Kasumi-1 (cell line): ENCODE data around the gene RCAN1.
"Not testable (repeated sequence)": the region's sequence is repeated elsewhere in the genome, so short reads cannot be mapped to it uniquely, and the experiment has no call there.

Source experiments
- DNase-seq, 2 experiments: peaks; one replicate each; lab custom pipeline; 2025; lab: John Stamatoyannopoulos, UW

RCAN1 gene

GRCh38 chr21:34569381-34569979 is 45.4 kb downstream of the RCAN1 start:
- DNase-seq = no peak

- not testable (repeated sequence) for DNase-seq
Observed at GRCh38 chr21:34568801-34569200, 46.1 kb downstream of the RCAN1 start.

GRCh38 chr21:34567604-34568155 is 47.2 kb downstream of the RCAN1 start:
- DNase-seq = no peak

GRCh38 chr21:34565238-34565637 is 49.7 kb downstream of the RCAN1 start:
- no peak for DNase-seq

- not testable (repeated sequence) for DNase-seq
Observed at GRCh38 chr21:34563370-34563769, 51.5 kb downstream of the RCAN1 start.

- DNase-seq = no peak
Observed at GRCh38 chr21:34561806-34562205, 53.1 kb downstream of the RCAN1 start.

GRCh38 chr21:34560609-34561008 is 54.3 kb downstream of the RCAN1 start:
- DNase-seq = no peak

GRCh38 chr21:34560021-34560420 is 54.9 kb downstream of the RCAN1 start:
- no peak for DNase-seq

GRCh38 chr21:34559089-34559631 is 55.8 kb downstream of the RCAN1 start:
- DNase-seq = no peak

GRCh38 chr21:34558166-34558565 is 56.7 kb downstream of the RCAN1 start:
- DNase-seq = no peak

- no peak for DNase-seq
Observed at GRCh38 chr21:34557261-34557660, 57.7 kb downstream of the RCAN1 start.

- DNase-seq = not testable (repeated sequence)
Observed at GRCh38 chr21:34554670-34555069, 60.2 kb downstream of the RCAN1 start.

- no peak for DNase-seq
Observed at GRCh38 chr21:34554227-34554626, 60.7 kb downstream of the RCAN1 start.

GRCh38 chr21:34553151-34553952 is 61.6 kb downstream of the RCAN1 start:
- DNase-seq = no peak

- DNase-seq = no peak
Observed at GRCh38 chr21:34552360-34553098, 62.4 kb downstream of the RCAN1 start.

GRCh38 chr21:34550182-34550799 is 64.6 kb downstream of the RCAN1 start:
- no peak for DNase-seq

GRCh38 chr21:34548781-34549376 is 66.0 kb downstream of the RCAN1 start:
- DNase-seq = no peak

- DNase-seq = peak in 1 of 2 experiments; percentile 3
Observed at GRCh38 chr21:34546542-34546941, 68.4 kb downstream of the RCAN1 start.

GRCh38 chr21:34545079-34545884 is 69.6 kb downstream of the RCAN1 start:
- peak; percentile 88 to 91 for DNase-seq

- peak; percentile 16 to 26 for DNase-seq
Observed at GRCh38 chr21:34544032-34544496, 70.8 kb downstream of the RCAN1 start.
